Sigmoid colon (tissue), 4 donors: ENCODE results near the gene ATP6V0B.

Source experiments
- CTCF ChIP-seq, 4 experiments: fragments of 450-650 bp in 3 of 4; fragments of 200-600 bp in 1 of 4; IDR thresholded peaks; one replicate each; pipeline ENCODE4 v1.5.1; 2016 to 2019; ENCODE audit warnings: antibody characterized with exemption in 4 of 4, mild to moderate bottlenecking in 3 of 4, moderate library complexity in 2 of 4
- EP300 ChIP-seq, 4 donors: sonication (generic); formaldehyde crosslinking; IDR thresholded peaks; one replicate each; pipeline ENCODE4 v1.6.1; 2017; ENCODE audit warnings: antibody characterized with exemption in 4 of 4

DNA sequence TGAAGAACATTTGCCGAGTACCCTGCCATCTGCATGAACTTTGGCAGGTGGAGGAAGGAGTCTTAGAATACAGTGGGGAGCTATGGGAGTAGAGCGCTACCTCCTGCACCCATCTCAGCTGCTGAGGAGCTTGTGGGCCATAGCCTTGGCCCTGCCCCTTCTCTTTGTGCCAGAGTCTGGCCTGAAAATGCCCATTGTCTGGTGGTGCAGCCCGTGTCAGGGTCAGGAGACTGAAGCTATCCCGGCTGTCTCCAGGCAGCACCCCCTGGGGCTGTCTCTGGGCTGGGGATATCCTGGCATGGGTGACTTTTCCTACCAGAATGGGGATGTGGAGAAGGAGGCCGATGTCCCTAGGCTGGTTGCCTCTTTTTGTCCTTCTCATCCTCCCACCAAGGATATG lies 20.7 kb upstream of the ATP6V0B start:
- no peak for TF ChIP-seq CTCF (IDR thresholded peaks at IDR 0.05)
- no peak for TF ChIP-seq EP300 (IDR thresholded peaks at IDR 0.05)
